Sigmoid colon (tissue), 4 donors: ENCODE data around the gene PCDHGA1.

Source experiments
- POLR2A ChIP-seq, 2 donors: fragments of 450-650 bp; IDR thresholded peaks; one replicate each; pipeline ENCODE4 v1.6.1; 2016; ENCODE audit warnings: antibody characterized with exemption in 2 of 2, mild to moderate bottlenecking in 2 of 2, moderate library complexity in 2 of 2
- POLR2AphosphoS5 ChIP-seq, 4 donors: sonication (generic); formaldehyde crosslinking; IDR thresholded peaks; one replicate each; pipeline ENCODE4 v1.6.1; 2017; ENCODE audit warnings: antibody characterized with exemption in 4 of 4

- no peak for TF ChIP-seq POLR2AphosphoS5 (IDR thresholded peaks at IDR 0.05)
- TF ChIP-seq POLR2A (IDR thresholded peaks at IDR 0.05): no peak
Observed at GRCh38 chr5:141419074-141419880, 89.0 kb downstream of the PCDHGA1 start.
